ENCODE measurements around the gene TRIM56.

DNA sequence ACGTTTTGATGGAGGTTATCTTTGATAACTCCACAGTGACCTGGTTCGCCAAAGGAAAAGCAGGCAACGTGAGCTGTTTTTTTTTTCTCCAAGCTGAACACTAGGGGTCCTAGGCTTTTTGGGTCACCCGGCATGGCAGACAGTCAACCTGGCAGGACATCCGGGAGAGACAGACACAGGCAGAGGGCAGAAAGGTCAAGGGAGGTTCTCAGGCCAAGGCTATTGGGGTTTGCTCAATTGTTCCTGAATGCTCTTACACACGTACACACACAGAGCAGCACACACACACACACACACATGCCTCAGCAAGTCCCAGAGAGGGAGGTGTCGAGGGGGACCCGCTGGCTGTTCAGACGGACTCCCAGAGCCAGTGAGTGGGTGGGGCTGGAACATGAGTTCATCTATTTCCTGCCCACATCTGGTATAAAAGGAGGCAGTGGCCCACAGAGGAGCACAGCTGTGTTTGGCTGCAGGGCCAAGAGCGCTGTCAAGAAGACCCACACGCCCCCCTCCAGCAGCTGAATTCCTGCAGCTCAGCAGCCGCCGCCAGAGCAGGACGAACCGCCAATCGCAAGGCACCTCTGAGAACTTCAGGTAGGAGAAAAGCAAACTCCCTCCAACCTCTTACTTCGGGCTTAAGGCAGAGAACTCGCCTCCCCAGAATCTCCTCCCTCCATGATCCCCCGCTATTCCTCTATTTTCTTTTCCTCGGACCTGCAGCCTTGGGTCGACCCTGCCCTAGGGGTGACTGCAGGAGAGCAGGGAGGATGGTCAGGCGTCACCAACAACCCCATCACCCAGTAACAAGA is 41.6 kb downstream of the TRIM56 start, which contains the start of gene SERPINE1:
- TF ChIP-seq GATA2 (CRISPR knock-in tag; IDR thresholded peaks at IDR 0.05) (no peak), TAF1 (IDR thresholded peaks at IDR 0.05; ENCODE audit: borderline replicate concordance, low read depth, low read length) (peak; percentile 97), RAD21 (IDR thresholded peaks at IDR 0.05; ENCODE audit: low read length) (no peak; the same call in 1 of the 2 replicates), EP300 (IDR thresholded peaks at IDR 0.05; ENCODE audit: borderline replicate concordance in 1 of 2, low read depth in 1 of 2, low read length in 1 of 2) (peak in 1 of 2 experiments; percentile 55; a peak in 1 of 4 replicates), POLR2AphosphoS5 (IDR thresholded peaks at IDR 0.05; ENCODE audit: low read depth, low read length) (peak; percentile 100), GABPA (IDR thresholded peaks at IDR 0.05; ENCODE audit: low read depth) (peak; percentile 52)
- TF ChIP-seq, protein P1, sequence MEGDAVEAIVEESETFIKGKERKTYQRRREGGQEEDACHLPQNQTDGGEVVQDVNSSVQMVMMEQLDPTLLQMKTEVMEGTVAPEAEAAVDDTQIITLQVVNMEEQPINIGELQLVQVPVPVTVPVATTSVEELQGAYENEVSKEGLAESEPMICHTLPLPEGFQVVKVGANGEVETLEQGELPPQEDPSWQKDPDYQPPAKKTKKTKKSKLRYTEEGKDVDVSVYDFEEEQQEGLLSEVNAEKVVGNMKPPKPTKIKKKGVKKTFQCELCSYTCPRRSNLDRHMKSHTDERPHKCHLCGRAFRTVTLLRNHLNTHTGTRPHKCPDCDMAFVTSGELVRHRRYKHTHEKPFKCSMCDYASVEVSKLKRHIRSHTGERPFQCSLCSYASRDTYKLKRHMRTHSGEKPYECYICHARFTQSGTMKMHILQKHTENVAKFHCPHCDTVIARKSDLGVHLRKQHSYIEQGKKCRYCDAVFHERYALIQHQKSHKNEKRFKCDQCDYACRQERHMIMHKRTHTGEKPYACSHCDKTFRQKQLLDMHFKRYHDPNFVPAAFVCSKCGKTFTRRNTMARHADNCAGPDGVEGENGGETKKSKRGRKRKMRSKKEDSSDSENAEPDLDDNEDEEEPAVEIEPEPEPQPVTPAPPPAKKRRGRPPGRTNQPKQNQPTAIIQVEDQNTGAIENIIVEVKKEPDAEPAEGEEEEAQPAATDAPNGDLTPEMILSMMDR (IDR thresholded peaks at IDR 0.05) = peak; percentile 60
- TF ChIP-seq, protein P2, sequence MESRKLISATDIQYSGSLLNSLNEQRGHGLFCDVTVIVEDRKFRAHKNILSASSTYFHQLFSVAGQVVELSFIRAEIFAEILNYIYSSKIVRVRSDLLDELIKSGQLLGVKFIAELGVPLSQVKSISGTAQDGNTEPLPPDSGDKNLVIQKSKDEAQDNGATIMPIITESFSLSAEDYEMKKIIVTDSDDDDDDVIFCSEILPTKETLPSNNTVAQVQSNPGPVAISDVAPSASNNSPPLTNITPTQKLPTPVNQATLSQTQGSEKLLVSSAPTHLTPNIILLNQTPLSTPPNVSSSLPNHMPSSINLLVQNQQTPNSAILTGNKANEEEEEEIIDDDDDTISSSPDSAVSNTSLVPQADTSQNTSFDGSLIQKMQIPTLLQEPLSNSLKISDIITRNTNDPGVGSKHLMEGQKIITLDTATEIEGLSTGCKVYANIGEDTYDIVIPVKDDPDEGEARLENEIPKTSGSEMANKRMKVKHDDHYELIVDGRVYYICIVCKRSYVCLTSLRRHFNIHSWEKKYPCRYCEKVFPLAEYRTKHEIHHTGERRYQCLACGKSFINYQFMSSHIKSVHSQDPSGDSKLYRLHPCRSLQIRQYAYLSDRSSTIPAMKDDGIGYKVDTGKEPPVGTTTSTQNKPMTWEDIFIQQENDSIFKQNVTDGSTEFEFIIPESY (IDR thresholded peaks at IDR 0.05; ENCODE audit: borderline replicate concordance, low read depth) = peak; percentile 82
- TF ChIP-seq, protein P3, sequence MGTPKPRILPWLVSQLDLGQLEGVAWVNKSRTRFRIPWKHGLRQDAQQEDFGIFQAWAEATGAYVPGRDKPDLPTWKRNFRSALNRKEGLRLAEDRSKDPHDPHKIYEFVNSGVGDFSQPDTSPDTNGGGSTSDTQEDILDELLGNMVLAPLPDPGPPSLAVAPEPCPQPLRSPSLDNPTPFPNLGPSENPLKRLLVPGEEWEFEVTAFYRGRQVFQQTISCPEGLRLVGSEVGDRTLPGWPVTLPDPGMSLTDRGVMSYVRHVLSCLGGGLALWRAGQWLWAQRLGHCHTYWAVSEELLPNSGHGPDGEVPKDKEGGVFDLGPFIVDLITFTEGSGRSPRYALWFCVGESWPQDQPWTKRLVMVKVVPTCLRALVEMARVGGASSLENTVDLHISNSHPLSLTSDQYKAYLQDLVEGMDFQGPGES (IDR thresholded peaks at IDR 0.05; ENCODE audit: low read depth, low read length) = no peak
